ENCODE measurements around the gene PIEZO2. TPM values are rescaled to one million over a fixed set of nuclear protein-coding genes. Genes with fewer than 3 reads are reported as not detected.

Gene PIEZO2
- total RNA-seq, 3 donors from 2014 or later (not counting 1 experiment from before 2014, with no cell fraction given), result not detected

- no peak overlapping the region for H3K4me3 ChIP-seq (ENCODE audit: low read length)
- H3K36me3 ChIP-seq (ENCODE audit: control insufficient read depth, insufficient read depth, low read length), result no peaks in the 10 kb centered on the region
- ATAC-seq, result no peak
- TF ChIP-seq CTCF (IDR thresholded peaks at IDR 0.05), result no peak
- H3K4me1 ChIP-seq (ENCODE audit: control insufficient read depth, insufficient read depth, low read length), result no peaks in the 10 kb centered on the region
- H3K27me3 ChIP-seq (ENCODE audit: control insufficient read depth, insufficient read depth, low read length), result no peaks in the 10 kb centered on the region
- no peak overlapping the region for H3K27ac ChIP-seq (ENCODE audit: low read length)
- Mint-ChIP-seq H3K4me1 (no peaks in the 10 kb centered on the region), H3K4me3 (no peak overlapping the region), H3K27me3 (ENCODE audit: low read depth in 2 of 2) (no peaks in the 10 kb centered on the region), H3K36me3 (no peaks in the 10 kb centered on the region), H3K9me3 (peaks cover 0 to 2% of the 10 kb centered on the region in 2 donors), H3K27ac (no peak overlapping the region)
- no peak for DNase-seq
- 94% methylated on average over 9 of the region's 9 CpGs for WGBS (ENCODE audit: insufficient coverage)
- no peaks in the 10 kb centered on the region for H3K9me3 ChIP-seq (ENCODE audit: control insufficient read depth, insufficient read depth, low read length)
- intact Hi-C loops (cut with micrococcal nuclease), result no loop called here
These were observed 75.4 kb downstream of the PIEZO2 start for GRCh38 chr18:11073971-11074370.

DNA sequence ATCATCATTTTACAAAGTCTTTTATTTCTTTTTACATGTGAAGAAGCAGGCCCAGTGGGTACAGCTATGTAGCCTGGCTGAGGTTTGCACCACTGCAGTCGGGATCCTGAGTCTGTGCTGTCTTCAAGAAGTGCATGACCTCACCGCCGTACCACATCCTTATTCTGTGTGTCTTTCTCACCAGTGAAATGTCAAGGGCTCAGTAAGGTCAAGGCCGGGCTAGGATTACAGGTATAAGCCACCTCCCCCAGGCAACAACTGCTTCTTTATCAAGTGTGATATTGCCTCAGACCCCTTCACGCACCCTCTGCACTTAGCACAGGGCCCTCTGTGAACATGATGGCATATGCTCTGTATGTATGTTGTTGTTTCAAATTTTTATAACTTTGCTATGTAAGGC, 76.7 kb downstream of the PIEZO2 start:
- Histone ChIP-seq H3K27ac (ENCODE audit: low read length) (no peak overlapping the region), H3K27me3 (ENCODE audit: control insufficient read depth, insufficient read depth, low read length) (no peaks in the 10 kb centered on the region), H3K36me3 (ENCODE audit: control insufficient read depth, insufficient read depth, low read length) (no peaks in the 10 kb centered on the region), H3K4me1 (ENCODE audit: control insufficient read depth, insufficient read depth, low read length) (no peaks in the 10 kb centered on the region), H3K4me3 (ENCODE audit: low read length) (no peak overlapping the region), H3K9me3 (ENCODE audit: control insufficient read depth, insufficient read depth, low read length) (no peaks in the 10 kb centered on the region)
- Mint-ChIP-seq H3K27me3 (ENCODE audit: low read depth in 2 of 2) (no peaks in the 10 kb centered on the region), H3K4me3 (no peak overlapping the region), H3K36me3 (no peaks in the 10 kb centered on the region), H3K27ac (no peak overlapping the region), H3K9me3 (peaks cover 0 to 5% of the 10 kb centered on the region in 2 donors), H3K4me1 (no peaks in the 10 kb centered on the region)
- no peak for TF ChIP-seq CTCF (IDR thresholded peaks at IDR 0.05)
- DNase-seq (no peak), ATAC-seq (no peak)
- 86% methylated on average over 5 of the region's 5 CpGs for WGBS (ENCODE audit: insufficient coverage)
- intact Hi-C loops (cut with micrococcal nuclease), result no loop called here

GRCh38 chr18:11071300-11071699, 78.1 kb downstream of the PIEZO2 start:
- H3K9me3 ChIP-seq (ENCODE audit: control insufficient read depth, insufficient read depth, low read length), result no peaks in the 10 kb centered on the region
- TF ChIP-seq CTCF (IDR thresholded peaks at IDR 0.05), result no peak
- Mint-ChIP-seq H3K4me1 (no peaks in the 10 kb centered on the region), H3K27ac (no peak overlapping the region), H3K36me3 (no peaks in the 10 kb centered on the region), H3K9me3 (peaks cover 0 to 6% of the 10 kb centered on the region in 2 donors), H3K27me3 (ENCODE audit: low read depth in 2 of 2) (no peaks in the 10 kb centered on the region), H3K4me3 (no peak overlapping the region)
- WGBS (ENCODE audit: insufficient coverage), result 82% methylated on average over 4 of the region's 4 CpGs
- H3K27ac ChIP-seq (ENCODE audit: low read length), result no peak overlapping the region
- intact Hi-C loops (cut with micrococcal nuclease), result no loop called here
- H3K27me3 ChIP-seq (ENCODE audit: control insufficient read depth, insufficient read depth, low read length), result no peaks in the 10 kb centered on the region
- H3K4me1 ChIP-seq (ENCODE audit: control insufficient read depth, insufficient read depth, low read length), result no peaks in the 10 kb centered on the region
- DNase-seq (no peak), ATAC-seq (no peak)
- H3K36me3 ChIP-seq (ENCODE audit: control insufficient read depth, insufficient read depth, low read length), result no peaks in the 10 kb centered on the region
- no peak overlapping the region for H3K4me3 ChIP-seq (ENCODE audit: low read length)

DNA sequence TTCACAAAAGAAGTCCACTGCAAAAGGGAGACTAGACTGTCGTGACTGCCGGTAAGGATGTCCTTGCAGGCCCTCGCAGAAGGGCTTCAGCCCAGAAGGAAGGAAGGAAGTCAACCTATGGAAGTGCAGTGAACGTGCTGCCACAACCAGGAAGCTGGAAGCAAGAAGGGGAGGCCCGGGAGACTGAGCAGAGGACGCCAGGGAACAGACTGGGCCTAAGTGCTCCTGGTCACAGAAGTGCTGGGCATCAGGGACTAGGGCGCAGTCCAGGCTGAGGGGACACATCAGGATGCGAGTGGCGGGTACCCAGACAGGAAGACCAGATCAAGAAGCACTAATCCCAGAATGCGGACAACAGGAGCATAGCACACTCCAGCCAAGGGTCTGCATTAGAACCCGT, 78.8 kb downstream of the PIEZO2 start:
- Mint-ChIP-seq H3K27me3 (ENCODE audit: low read depth in 2 of 2) (no peaks in the 10 kb centered on the region), H3K4me1 (no peaks in the 10 kb centered on the region), H3K36me3 (no peaks in the 10 kb centered on the region), H3K27ac (no peak overlapping the region), H3K9me3 (peaks cover 3 to 9% of the 10 kb centered on the region in 2 donors), H3K4me3 (no peak overlapping the region)
- Histone ChIP-seq H3K4me3 (ENCODE audit: low read length) (no peak overlapping the region), H3K27ac (ENCODE audit: low read length) (no peak overlapping the region), H3K27me3 (ENCODE audit: control insufficient read depth, insufficient read depth, low read length) (no peaks in the 10 kb centered on the region), H3K4me1 (ENCODE audit: control insufficient read depth, insufficient read depth, low read length) (no peaks in the 10 kb centered on the region), H3K9me3 (ENCODE audit: control insufficient read depth, insufficient read depth, low read length) (no peaks in the 10 kb centered on the region), H3K36me3 (ENCODE audit: control insufficient read depth, insufficient read depth, low read length) (no peaks in the 10 kb centered on the region)
- WGBS (ENCODE audit: insufficient coverage), result 80% methylated on average over 11 of the region's 11 CpGs
- intact Hi-C loops (cut with micrococcal nuclease), result no loop called here
- ATAC-seq (no peak), DNase-seq (no peak)
- no peak for TF ChIP-seq CTCF (IDR thresholded peaks at IDR 0.05)
